Stomach (tissue), 9 donors: ENCODE data around the gene MRPL2. TPM values are rescaled to one million over a fixed set of nuclear protein-coding genes. Genes with fewer than 3 reads are reported as not detected.

Source experiments
- DNase-seq, 2 donors: peaks; one replicate each; pipeline versions ENCODE4 v3.0.0 to v3.0.0-alpha.2; 2013 to 2019
- H3K27ac ChIP-seq, 5 donors: fragments of 200-600 bp in 4 of 5; sonication (generic) in 4 of 5; one replicate each; pipeline ENCODE4 v1.5.1; 2013 to 2019; ENCODE audit warnings: mild to moderate bottlenecking in 1 of 5, moderate library complexity in 1 of 5
- H3K27me3 ChIP-seq, 3 donors: fragments of 200-600 bp; sonication (generic); one replicate each; pipeline ENCODE4 v1.5.1; 2017 to 2019; ENCODE audit warnings: mixed run types in 1 of 3
- H3K36me3 ChIP-seq, 4 donors: fragments of 200-600 bp; sonication (generic); 1 replicate in 3 of 4; 2 replicates in 1 of 4; pipeline ENCODE4 v1.5.1; 2016 to 2019
- H3K4me1 ChIP-seq, 4 donors: fragments of 200-600 bp; sonication (generic); one replicate each; pipeline ENCODE4 v1.5.1; 2016 to 2019
- H3K4me3 ChIP-seq, 4 donors: fragments of 200-600 bp; sonication (generic) in 3 of 4; one replicate each; pipeline ENCODE4 v1.5.1; 2016 to 2019; ENCODE audit warnings: mild to moderate bottlenecking in 1 of 4
- H3K9me3 ChIP-seq, 4 donors: fragments of 200-600 bp; sonication (generic); one replicate each; pipeline ENCODE4 v1.5.1; 2016 to 2019
- EP300 ChIP-seq: sonication (generic); formaldehyde crosslinking; IDR thresholded peaks from one replicate; pipeline ENCODE4 v1.6.1; 2017; ENCODE audit warnings: antibody characterized with exemption
- POLR2A ChIP-seq, 4 donors: fragments of 450-650 bp; IDR thresholded peaks; one replicate each; pipeline ENCODE4 v1.6.1; 2016; ENCODE audit warnings: antibody characterized with exemption in 4 of 4, control low read depth in 2 of 4, mild to moderate bottlenecking in 1 of 4, moderate library complexity in 1 of 4
- POLR2AphosphoS5 ChIP-seq, 3 donors: sonication (generic); formaldehyde crosslinking; IDR thresholded peaks; one replicate each; pipeline ENCODE4 v1.6.1; 2016; ENCODE audit warnings: antibody characterized with exemption in 3 of 3
- whole genome bisulfite sequencing, 5 donors: extraction: QIAGEN DNeasy Blood & Tissue Kit in 3 of 5; methylation state at CpG; one replicate each; pipeline versions ENCODE4 v1.1.5 to v1.1.7; 2013 to 2018; 5-methylcytosine and 5-hydroxymethylcytosine counted together
- intact Hi-C: fragments of 100-400 bp; cut with DNase I; formaldehyde crosslinking; loops from one replicate; pipeline ENCODE4 v1.15.1; 2023; ENCODE audit warnings: low total_unique reads
- polyA plus RNA-seq, 3 donors: library from polyadenylated mRNA; stranded (reverse); fragments of 200-250 nt; gene quantifications; one replicate each; pipeline ENCODE4 v1.2.3, GENCODE V29; 2013
- total RNA-seq, 5 donors: library from RNA; depleted of rRNA; stranded (reverse); fragments of >200 nt; gene quantifications; one replicate each; pipeline versions ENCODE4 v1.1.0 to v1.2.3, GENCODE V29; 2014 to 2016
- TF ChIP-seq, protein P1 (sequence below), 7 experiments: fragments of 450-650 bp in 4 of 7; fragments of 200-600 bp in 3 of 7; sonication (generic) in 3 of 7; IDR thresholded peaks; one replicate each; pipeline ENCODE4 v1.5.1; 2016 to 2019; ENCODE audit warnings: antibody characterized with exemption in 7 of 7, control low read depth in 2 of 7, mild to moderate bottlenecking in 1 of 7
- donor health status: healthy with polysubstance abuse.
- donor health status: Bipolar disorder and iron deficiency.
- donor health status: healthy.

Gene MRPL2
- total and polyA plus RNA-seq, 8 donors, result 3.5 to 74.8 (median 19.6) TPM

DNA sequence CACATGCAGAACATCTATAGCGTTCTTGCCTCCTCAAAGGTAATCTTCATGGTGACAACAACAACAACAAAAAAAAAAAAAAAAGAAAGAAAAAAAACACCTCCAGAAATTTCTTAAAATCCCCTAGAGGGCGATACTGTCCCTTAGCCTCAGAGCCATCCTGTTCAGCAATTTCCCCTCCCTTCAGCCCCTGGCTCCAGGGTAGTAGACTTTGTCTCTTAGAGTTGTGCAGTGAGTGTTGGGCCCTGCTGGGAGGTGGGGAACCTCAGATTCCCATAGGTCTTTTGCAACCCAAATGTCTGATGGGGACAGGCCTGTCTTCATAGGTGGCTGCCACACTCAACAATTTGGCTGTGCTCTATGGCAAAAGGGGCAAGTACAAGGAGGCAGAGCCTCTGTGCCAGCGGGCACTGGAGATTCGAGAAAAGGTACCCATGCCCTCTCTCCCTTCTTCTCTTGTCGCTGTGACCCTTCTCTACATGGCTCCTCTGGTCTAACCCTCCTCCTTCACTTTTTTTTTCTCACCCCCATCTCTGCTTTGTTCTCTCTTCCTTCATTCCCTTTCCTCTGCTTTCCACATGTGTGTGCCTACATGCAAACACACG, 10.9 kb upstream of the MRPL2 start:
- H3K36me3 ChIP-seq, result peaks cover 12 to 78% (median 74%) of the 10 kb centered on the region in 4 donors
- intact Hi-C loops, result loop anchor here (10.0 kb wide), 1 partner anchor 75 kb away; no protein-coding TSS in a partner anchor

DNA sequence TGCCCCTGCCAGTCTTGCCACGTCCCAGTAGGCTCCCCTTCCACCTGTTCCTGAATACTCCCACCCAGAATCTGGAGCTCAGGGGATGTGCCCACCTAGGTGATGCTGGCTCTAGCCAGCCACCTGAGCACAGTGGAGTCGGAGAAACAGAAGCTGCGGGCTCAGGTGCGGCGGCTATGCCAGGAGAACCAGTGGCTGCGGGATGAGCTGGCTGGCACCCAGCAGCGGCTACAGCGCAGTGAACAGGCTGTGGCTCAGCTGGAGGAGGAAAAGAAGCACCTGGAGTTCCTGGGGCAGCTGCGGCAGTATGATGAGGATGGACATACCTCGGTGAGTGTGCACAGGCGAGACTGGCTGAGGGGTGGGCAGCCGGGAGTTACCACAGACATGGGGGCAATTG, 3.6 kb upstream of the MRPL2 start:
- WGBS, 5 donors, result 91 to 96% (median 95%) methylated on average over 2 to 12 of the region's 12 CpGs

More for the DNA sequence above, 10.9 kb upstream of the MRPL2 start:
- H3K4me3 ChIP-seq, result no peak overlapping the region
- no peaks in the 10 kb centered on the region for H3K9me3 ChIP-seq
- TF ChIP-seq EP300 (no peak), POLR2AphosphoS5 (IDR thresholded peaks at IDR 0.05) (no peak)
- TF ChIP-seq, protein P1, sequence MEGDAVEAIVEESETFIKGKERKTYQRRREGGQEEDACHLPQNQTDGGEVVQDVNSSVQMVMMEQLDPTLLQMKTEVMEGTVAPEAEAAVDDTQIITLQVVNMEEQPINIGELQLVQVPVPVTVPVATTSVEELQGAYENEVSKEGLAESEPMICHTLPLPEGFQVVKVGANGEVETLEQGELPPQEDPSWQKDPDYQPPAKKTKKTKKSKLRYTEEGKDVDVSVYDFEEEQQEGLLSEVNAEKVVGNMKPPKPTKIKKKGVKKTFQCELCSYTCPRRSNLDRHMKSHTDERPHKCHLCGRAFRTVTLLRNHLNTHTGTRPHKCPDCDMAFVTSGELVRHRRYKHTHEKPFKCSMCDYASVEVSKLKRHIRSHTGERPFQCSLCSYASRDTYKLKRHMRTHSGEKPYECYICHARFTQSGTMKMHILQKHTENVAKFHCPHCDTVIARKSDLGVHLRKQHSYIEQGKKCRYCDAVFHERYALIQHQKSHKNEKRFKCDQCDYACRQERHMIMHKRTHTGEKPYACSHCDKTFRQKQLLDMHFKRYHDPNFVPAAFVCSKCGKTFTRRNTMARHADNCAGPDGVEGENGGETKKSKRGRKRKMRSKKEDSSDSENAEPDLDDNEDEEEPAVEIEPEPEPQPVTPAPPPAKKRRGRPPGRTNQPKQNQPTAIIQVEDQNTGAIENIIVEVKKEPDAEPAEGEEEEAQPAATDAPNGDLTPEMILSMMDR (IDR thresholded peaks at IDR 0.05), result peak in 3 of 7 experiments; percentile 25 to 38 (median 31)
- 57 to 64% (median 59%) methylated on average over 6 of the region's 6 CpGs for WGBS, 5 donors
- H3K4me1 ChIP-seq, result peaks cover 0 to under 1% (median 0%) of the 10 kb centered on the region in 4 donors
- DNase-seq, result peak in 1 of 2 donors; percentile 83
- peaks cover 0 to under 1% (median 0%) of the 10 kb centered on the region in 3 donors for H3K27me3 ChIP-seq
- H3K27ac ChIP-seq, result no peak overlapping the region

DNA sequence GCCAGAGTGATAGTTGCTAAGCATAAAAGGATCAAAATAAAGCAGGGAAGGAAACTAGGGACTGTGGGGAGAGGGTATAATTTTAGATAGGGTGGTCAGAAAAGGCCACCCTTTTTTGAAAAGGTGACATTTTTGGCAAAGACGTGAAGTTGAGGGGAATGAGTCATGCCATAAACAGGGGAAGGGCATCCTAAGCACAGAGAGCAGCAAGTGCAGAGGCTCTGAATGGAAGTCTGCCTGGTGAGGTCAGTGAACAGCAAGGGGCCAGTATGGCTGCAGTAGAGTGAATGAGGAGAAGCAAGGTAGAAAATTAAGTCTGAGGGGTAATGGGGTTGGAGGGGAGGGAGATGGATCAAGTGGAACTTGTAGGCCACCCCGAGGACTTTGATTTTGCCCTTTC, 2.6 kb upstream of the MRPL2 start:
- Histone ChIP-seq H3K27ac (peak overlapping the region in 1 of 5 donors; percentile 90), H3K9me3 (no peaks in the 10 kb centered on the region), H3K4me1 (peaks cover 26 to 47% (median 43%) of the 10 kb centered on the region in 4 donors), H3K27me3 (no peaks in the 10 kb centered on the region), H3K36me3 (peaks cover 14 to 54% (median 53%) of the 10 kb centered on the region in 4 donors), H3K4me3 (peak overlapping the region in 1 of 4 donors; percentile 91)
- TF ChIP-seq POLR2A (IDR thresholded peaks at IDR 0.05) (no peak), POLR2AphosphoS5 (IDR thresholded peaks at IDR 0.05) (no peak), EP300 (no peak)
- TF ChIP-seq, protein P1 (IDR thresholded peaks at IDR 0.05), result no peak
- 57 to 71% (median 66%) methylated on average over 2 of the region's 2 CpGs for WGBS, 5 donors
- intact Hi-C loops, result no loop called here
- no peak for DNase-seq

More for the DNA sequence above, 3.6 kb upstream of the MRPL2 start:
- intact Hi-C loops, result no loop called here
- Histone ChIP-seq H3K27ac (no peak overlapping the region), H3K27me3 (no peaks in the 10 kb centered on the region), H3K9me3 (no peaks in the 10 kb centered on the region), H3K4me3 (no peak overlapping the region), H3K4me1 (peaks cover 26 to 45% (median 37%) of the 10 kb centered on the region in 4 donors), H3K36me3 (peaks cover 15 to 51% (median 50%) of the 10 kb centered on the region in 4 donors)
- TF ChIP-seq, protein P1 (IDR thresholded peaks at IDR 0.05), result no peak
- DNase-seq, result no peak

DNA sequence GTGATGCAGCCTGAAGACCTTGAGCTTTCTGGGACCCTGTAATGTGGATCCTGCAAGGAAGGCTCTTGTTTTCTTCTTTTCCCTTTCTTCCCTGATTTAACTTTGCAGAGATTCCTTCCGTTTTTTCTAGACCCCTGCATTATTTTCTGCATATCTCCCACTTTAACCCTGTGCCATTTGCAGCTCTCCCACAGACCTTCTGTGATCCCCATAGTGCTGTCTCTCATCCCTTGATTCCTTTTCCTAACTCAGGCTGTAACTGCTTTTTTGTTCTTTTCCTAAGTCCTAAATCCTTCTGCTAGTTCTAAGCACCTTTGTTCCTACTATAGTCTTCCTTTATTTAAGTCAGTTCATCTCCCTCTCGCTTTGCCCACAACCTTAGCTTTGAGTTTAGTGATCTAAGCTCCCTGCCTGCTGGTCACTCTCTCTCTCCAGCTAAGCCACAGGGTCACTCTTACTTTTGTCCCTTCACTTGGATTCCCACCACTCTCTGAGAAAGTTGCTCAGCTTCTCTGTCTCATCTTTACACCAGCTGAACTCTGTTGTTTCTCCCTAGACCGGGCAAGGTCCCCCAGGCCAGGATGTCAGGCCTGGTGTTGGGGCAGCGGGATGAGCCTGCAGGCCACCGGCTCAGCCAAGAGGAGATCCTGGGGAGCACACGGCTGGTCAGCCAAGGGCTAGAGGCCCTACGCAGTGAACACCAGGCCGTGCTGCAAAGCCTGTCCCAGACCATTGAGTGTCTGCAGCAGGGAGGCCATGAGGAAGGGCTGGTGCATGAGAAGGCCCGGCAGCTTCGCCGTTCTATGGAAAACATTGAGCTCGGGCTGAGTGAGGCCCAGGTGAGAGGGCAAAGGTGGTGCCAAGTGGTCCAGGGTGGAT, 1.8 kb upstream of the MRPL2 start:
- Histone ChIP-seq H3K36me3 (peaks cover 10 to 54% (median 53%) of the 10 kb centered on the region in 4 donors), H3K4me1 (peaks cover 26 to 47% (median 43%) of the 10 kb centered on the region in 4 donors), H3K27ac (peak overlapping the region; percentile 90 to 94 (median 93)), H3K4me3 (peak overlapping the region; percentile 76 to 97 (median 90)), H3K9me3 (no peaks in the 10 kb centered on the region), H3K27me3 (no peaks in the 10 kb centered on the region)
- TF ChIP-seq, protein P1 (IDR thresholded peaks at IDR 0.05), result no peak
- TF ChIP-seq POLR2AphosphoS5 (IDR thresholded peaks at IDR 0.05), result no peak
- no peak for TF ChIP-seq EP300
- TF ChIP-seq POLR2A (IDR thresholded peaks at IDR 0.05), result no peak
- 51 to 77% (median 53%) methylated on average over 10 to 12 of the region's 12 CpGs for WGBS, 5 donors
- no peak for DNase-seq
- intact Hi-C loops, result no loop called here
